Islet of Langerhans (tissue), 1 donor: ENCODE measurements around the gene ESPNL.

Source experiments
- FAIRE-seq: peaks from one replicate; lab custom pipeline; 2011; peaks lifted over from hg19 to GRCh38; lab: Jason Lieb, UNC

The ESPNL gene

GRCh38 chr2:238129166-238130010, 29.2 kb downstream of the ESPNL start:
- no peak for FAIRE-seq

GRCh38 chr2:238130111-238130695, 30.1 kb downstream of the ESPNL start:
- FAIRE-seq, result no peak

GRCh38 chr2:238130696-238131628, 30.8 kb downstream of the ESPNL start:
- FAIRE-seq, result no peak

- FAIRE-seq, result no peak
Observed at GRCh38 chr2:238131761-238132462, 31.8 kb downstream of the ESPNL start.

- no peak for FAIRE-seq
Observed at GRCh38 chr2:238132463-238133450, 32.6 kb downstream of the ESPNL start.

GRCh38 chr2:238133499-238134392, 33.6 kb downstream of the ESPNL start:
- FAIRE-seq, result no peak

- no peak for FAIRE-seq
Observed at GRCh38 chr2:238134393-238134785, 34.2 kb downstream of the ESPNL start.

- FAIRE-seq, result no peak
Observed at GRCh38 chr2:238135601-238136150, 35.5 kb downstream of the ESPNL start.

GRCh38 chr2:238136820-238137537, 36.8 kb downstream of the ESPNL start:
- no peak for FAIRE-seq

GRCh38 chr2:238137885-238138284, 37.7 kb downstream of the ESPNL start:
- FAIRE-seq, result no peak

GRCh38 chr2:238138331-238139195, 38.4 kb downstream of the ESPNL start, which contains the start of gene KLHL30:
Gene KLHL30 (plus strand): TSS chr2:238138668. CDS start chr2:238140755, 2,087 bp downstream.
- no peak for FAIRE-seq

- FAIRE-seq, result no peak
Observed at GRCh38 chr2:238139196-238140039, 39.3 kb downstream of the ESPNL start.

- FAIRE-seq, result no peak
Observed at GRCh38 chr2:238140040-238140439, 39.9 kb downstream of the ESPNL start.

GRCh38 chr2:238140721-238141540, 40.8 kb downstream of the ESPNL start:
- FAIRE-seq, result no peak

- FAIRE-seq, result no peak
Observed at GRCh38 chr2:238141541-238142318, 41.6 kb downstream of the ESPNL start.
